Kidney epithelial cell (primary cell): ENCODE measurements around the gene AP3D1. TPM values are rescaled to one million over a fixed set of nuclear protein-coding genes. Genes with fewer than 3 reads are reported as not detected.
A peak's percentile ranks its signal among the peaks of the same experiment; 100 is the strongest.
"Not testable (repeated sequence)": the region's sequence is repeated elsewhere in the genome, so short reads cannot be mapped to it uniquely, and the experiment has no call there.

Experiments
- DNase-seq: peaks from one replicate; pipeline ENCODE4 v3.0.0-alpha.2; 2010; ENCODE audit warnings: low read depth
- H3K27me3 ChIP-seq: 2 replicates; pipeline ENCODE4 v1.6.0; 2011; ENCODE audit warnings: low read length; ENCODE audit not compliant: control insufficient read depth, insufficient read depth
- H3K36me3 ChIP-seq: 2 replicates; pipeline ENCODE4 v1.5.1; 2011; ENCODE audit warnings: low read length; ENCODE audit not compliant: control insufficient read depth, insufficient read depth
- H3K4me3 ChIP-seq: 2 replicates; pipeline ENCODE4 v1.5.1; 2011; ENCODE audit warnings: low read depth, mild to moderate bottlenecking, control low read depth, low read length
- CTCF ChIP-seq: IDR thresholded peaks from 2 replicates; pipeline ENCODE4 v1.5.1; 2011; ENCODE audit warnings: mild to moderate bottlenecking, moderate library complexity, low read length, control low read depth, inconsistent platforms; ENCODE audit not compliant: insufficient read depth, poor library complexity, severe bottlenecking
- total RNA-seq: library from RNA; depleted of rRNA; stranded (reverse); fragments of >200 nt; gene quantifications from 2 replicates; pipeline ENCODE4 v1.2.3, GENCODE V29; 2015

The AP3D1 gene
- total RNA-seq, 1 donor from 2014 or later = 178 TPM

DNA sequence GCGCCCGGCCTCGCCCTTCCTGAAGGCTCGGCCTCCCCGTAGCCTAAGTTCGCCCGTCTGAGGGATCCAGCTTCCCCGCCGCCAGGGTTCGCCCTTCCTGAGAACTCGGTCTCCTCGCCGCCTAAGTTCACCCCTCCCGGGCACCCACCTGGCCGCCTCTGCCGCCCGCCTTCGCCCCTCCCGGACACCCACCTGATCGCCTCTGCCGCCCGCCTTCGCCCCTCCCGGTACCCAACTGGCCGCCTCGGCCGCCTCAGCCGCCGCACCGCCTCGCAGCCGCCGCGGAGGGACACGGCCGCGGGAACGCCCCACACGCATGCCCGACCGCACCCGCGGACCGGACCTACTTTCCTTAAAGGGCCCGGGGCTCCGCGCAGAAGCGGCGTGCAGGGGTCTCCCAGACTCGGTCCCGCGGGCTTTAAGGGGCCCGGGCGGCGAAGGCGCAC lies 55.3 kb downstream of the AP3D1 start, which contains the start of gene MOB3A:
Gene MOB3A, minus strand, starts transcription at position 293 of the 446 bp plus-strand sequence. CDS start 17,766 bp downstream, outside the sequence.
- peak; percentile 58 for TF ChIP-seq CTCF
- no peaks in the 10 kb centered on the region for H3K27me3 ChIP-seq
- peak within 1 kb of the TSS; percentile 75 for H3K4me3 ChIP-seq
- DNase-seq = no peak
- H3K36me3 ChIP-seq = no peaks in the 10 kb centered on the region

- H3K4me3 ChIP-seq, H3K36me3 ChIP-seq, H3K27me3 ChIP-seq: not testable (repeated sequence)
Measured at GRCh38 chr19:2091926-2092525, 59.3 kb downstream of the AP3D1 start.

DNA sequence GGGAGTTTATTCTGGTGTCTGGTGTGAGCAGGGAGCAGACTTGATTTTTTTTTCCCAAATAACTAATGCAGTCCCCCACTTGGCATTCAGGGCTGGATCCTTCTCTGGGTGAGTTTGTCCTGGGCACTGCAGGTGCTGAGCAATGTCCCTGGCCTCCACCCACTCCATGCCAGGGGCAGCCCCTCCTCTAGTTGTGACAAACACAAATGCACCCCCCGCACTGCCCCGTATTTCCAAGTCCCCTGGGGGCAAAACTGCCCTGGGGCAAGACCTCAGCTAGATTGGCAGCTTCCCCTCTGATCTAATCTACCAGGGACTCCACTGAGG lies 61.7 kb downstream of the AP3D1 start:
- TF ChIP-seq CTCF = no peak
- no peak for DNase-seq
- H3K4me3 ChIP-seq = no peak overlapping the region

More at GRCh38 chr19:2091926-2092525, 59.3 kb downstream of the AP3D1 start:
- not testable (repeated sequence) for DNase-seq

GRCh38 chr19:2089001-2089711 lies 62.2 kb downstream of the AP3D1 start:
- Histone ChIP-seq H3K27me3 (no peaks in the 10 kb centered on the region), H3K4me3 (no peak overlapping the region)
- no peak for DNase-seq

More for the DNA sequence above, 61.7 kb downstream of the AP3D1 start:
- Histone ChIP-seq H3K36me3 (no peaks in the 10 kb centered on the region), H3K27me3 (no peaks in the 10 kb centered on the region)

GRCh38 chr19:2087621-2088100 lies 63.7 kb downstream of the AP3D1 start:
- TF ChIP-seq CTCF = no peak
- H3K4me3 ChIP-seq = no peak overlapping the region
- no peaks in the 10 kb centered on the region for H3K27me3 ChIP-seq

More at GRCh38 chr19:2089001-2089711, 62.2 kb downstream of the AP3D1 start:
- TF ChIP-seq CTCF = no peak
- no peaks in the 10 kb centered on the region for H3K36me3 ChIP-seq

GRCh38 chr19:2086695-2087620 lies 64.4 kb downstream of the AP3D1 start:
- not testable (repeated sequence) for H3K36me3 ChIP-seq, H3K27me3 ChIP-seq, H3K4me3 ChIP-seq
- DNase-seq = peak; percentile 42

More at GRCh38 chr19:2087621-2088100, 63.7 kb downstream of the AP3D1 start:
- DNase-seq = no peak
- no peaks in the 10 kb centered on the region for H3K36me3 ChIP-seq
